ENCODE data around the gene SYNCRIP. TPM values are rescaled to one million over a fixed set of nuclear protein-coding genes. Genes with fewer than 3 reads are reported as not detected.
"Not testable (repeated sequence)": the region's sequence is repeated elsewhere in the genome, so short reads cannot be mapped to it uniquely, and the experiment has no call there.

Gene SYNCRIP
- total RNA-seq, 1 donor from 2014 or later: 62.6 TPM

DNA sequence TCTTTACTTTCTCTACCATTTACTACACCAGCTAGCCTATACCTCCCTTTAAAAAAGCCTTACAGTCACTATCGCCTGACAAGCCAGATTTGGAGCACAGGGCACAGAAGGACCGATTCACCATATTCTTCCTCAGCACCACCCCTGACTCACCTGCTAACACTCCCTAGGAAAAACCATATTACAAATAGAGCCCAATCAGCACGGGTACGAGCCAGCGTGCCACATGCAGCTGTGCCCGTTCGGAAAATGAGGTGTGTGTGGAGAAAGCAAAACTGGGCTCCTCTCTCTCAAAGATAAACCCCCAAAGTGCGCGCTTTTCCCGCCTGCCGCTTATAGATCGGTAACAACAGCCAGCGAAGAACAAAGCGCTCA, 1.2 kb downstream of the SYNCRIP start:
- Histone ChIP-seq H3K9ac (ENCODE audit: low read depth in 1 of 3, low read length in 3 of 3) (peak overlapping the region; percentile 98 to 100 (median 99)), H3K36me3 (ENCODE audit: control insufficient read depth in 3 of 3, insufficient read depth in 3 of 3, low read length in 3 of 3) (peaks cover 13 to 32% (median 20%) of the 10 kb centered on the region in 3 donors), H3K27ac (ENCODE audit: low read depth, low read length) (peak overlapping the region; percentile 100), H3K4me3 (ENCODE audit: low read length in 3 of 3) (peak overlapping the region; percentile 83 to 97 (median 96)), H3K4me1 (ENCODE audit: control insufficient read depth in 3 of 3, insufficient read depth in 3 of 3, low read length in 3 of 3) (peaks cover 13 to 27% (median 24%) of the 10 kb centered on the region in 3 donors), H3K9me3 (ENCODE audit: control insufficient read depth in 3 of 3, low read length in 3 of 3) (no peaks in the 10 kb centered on the region), H3K27me3 (ENCODE audit: control insufficient read depth in 3 of 3, insufficient read depth in 3 of 3, low read length in 3 of 3) (no peaks in the 10 kb centered on the region)

DNA sequence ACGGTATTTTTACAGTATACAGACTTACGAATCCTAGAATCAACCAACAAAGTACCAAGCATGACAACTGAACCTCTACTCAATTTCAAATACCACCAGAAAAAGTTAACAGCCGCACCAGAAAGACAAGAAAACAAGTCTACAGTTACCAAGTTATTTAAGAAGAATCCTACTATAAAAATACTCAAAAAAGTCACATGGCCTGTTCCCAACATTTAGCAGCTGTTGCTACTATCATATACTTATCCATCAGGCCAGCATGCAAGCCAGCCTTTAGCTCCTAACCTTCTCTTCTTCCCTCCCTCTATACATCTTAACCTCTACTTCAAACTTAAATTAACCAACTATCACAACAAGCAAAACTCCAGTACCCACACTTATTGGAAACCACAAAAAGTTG, 1.9 kb downstream of the SYNCRIP start:
- Histone ChIP-seq H3K9ac (ENCODE audit: low read depth in 1 of 3, low read length in 3 of 3) (peak overlapping the region; percentile 4 to 100 (median 46)), H3K27ac (ENCODE audit: low read depth, low read length) (no peak overlapping the region), H3K9me3 (ENCODE audit: control insufficient read depth in 3 of 3, low read length in 3 of 3) (no peaks in the 10 kb centered on the region), H3K27me3 (ENCODE audit: control insufficient read depth in 3 of 3, insufficient read depth in 3 of 3, low read length in 3 of 3) (no peaks in the 10 kb centered on the region), H3K4me1 (ENCODE audit: control insufficient read depth in 3 of 3, insufficient read depth in 3 of 3, low read length in 3 of 3) (peaks cover 13 to 27% (median 24%) of the 10 kb centered on the region in 3 donors), H3K4me3 (ENCODE audit: low read length in 3 of 3) (peak overlapping the region; percentile 13 to 96 (median 83)), H3K36me3 (ENCODE audit: control insufficient read depth in 3 of 3, insufficient read depth in 3 of 3, low read length in 3 of 3) (peaks cover 16 to 34% (median 25%) of the 10 kb centered on the region in 3 donors)

DNA sequence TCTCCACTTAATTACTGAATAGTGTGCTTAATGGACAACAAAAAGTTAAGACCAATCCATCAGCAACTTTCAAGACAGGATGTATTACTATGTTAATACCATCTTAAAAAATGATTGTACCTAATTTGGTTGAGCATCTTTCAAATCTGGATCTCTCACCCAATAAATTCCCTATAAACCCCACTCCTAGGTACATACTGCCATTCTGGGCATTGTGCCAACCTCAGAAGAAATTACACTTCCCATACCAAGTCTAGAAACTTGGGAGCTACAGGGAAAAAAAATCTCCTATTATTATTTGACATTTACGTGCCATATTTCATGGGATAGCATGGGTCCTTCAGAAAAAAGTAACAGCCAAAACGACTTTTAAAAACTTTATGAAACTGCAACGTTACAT, 5.1 kb downstream of the SYNCRIP start:
- H3K36me3 ChIP-seq (ENCODE audit: control insufficient read depth in 3 of 3, insufficient read depth in 3 of 3, low read length in 3 of 3): peaks cover 24 to 56% (median 41%) of the 10 kb centered on the region in 3 donors
- no peak overlapping the region for H3K27ac ChIP-seq (ENCODE audit: low read depth, low read length)
- H3K27me3 ChIP-seq (ENCODE audit: control insufficient read depth in 3 of 3, insufficient read depth in 3 of 3, low read length in 3 of 3): no peaks in the 10 kb centered on the region
- H3K9me3 ChIP-seq (ENCODE audit: control insufficient read depth in 3 of 3, low read length in 3 of 3): no peaks in the 10 kb centered on the region
- H3K4me1 ChIP-seq (ENCODE audit: control insufficient read depth in 3 of 3, insufficient read depth in 3 of 3, low read length in 3 of 3): peaks cover 13 to 25% (median 23%) of the 10 kb centered on the region in 3 donors
- no peak overlapping the region for H3K4me3 ChIP-seq (ENCODE audit: low read length in 3 of 3)
- no peak overlapping the region for H3K9ac ChIP-seq (ENCODE audit: low read depth in 1 of 3, low read length in 3 of 3)

DNA sequence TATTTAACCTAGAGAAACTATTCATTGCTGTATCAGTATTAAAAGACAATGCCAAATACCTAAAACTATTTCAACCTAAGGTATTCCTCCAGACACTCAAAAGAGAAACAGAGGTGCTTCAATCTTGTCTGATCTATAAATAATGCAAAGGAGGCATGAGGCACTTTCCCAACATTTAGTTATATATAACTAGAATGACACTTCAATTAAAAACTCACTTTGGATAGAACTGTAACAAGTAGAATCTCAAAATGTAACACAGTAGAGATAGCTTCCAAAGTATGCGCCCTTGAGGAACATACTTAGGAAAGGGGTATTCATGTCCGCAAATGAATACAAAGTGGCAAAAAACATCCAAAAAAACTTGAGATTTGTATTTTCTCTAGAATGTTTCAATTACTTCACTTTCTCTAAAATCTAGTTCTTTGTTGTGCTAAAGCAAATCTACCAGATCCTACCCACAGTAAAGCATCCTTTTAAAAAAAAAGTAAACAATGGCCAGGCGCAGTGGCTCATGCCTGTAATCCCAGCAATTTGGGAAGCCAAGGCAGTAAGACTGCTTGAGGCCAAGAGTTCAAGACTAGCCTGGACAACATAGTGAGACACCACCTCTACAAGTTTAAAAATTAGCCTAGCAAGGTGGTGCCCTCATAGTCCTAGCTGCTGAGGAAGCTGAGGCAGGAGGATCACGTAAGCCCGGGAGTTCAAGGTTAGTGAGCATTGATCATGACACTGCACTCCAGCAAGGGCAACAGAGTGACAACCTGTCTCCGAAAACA, 10.3 kb downstream of the SYNCRIP start:
- Histone ChIP-seq H3K27me3 (ENCODE audit: control insufficient read depth in 3 of 3, insufficient read depth in 3 of 3, low read length in 3 of 3) (no peaks in the 10 kb centered on the region), H3K9ac (ENCODE audit: low read depth in 1 of 3, low read length in 3 of 3) (no peak overlapping the region), H3K4me1 (ENCODE audit: control insufficient read depth in 3 of 3, insufficient read depth in 3 of 3, low read length in 3 of 3) (peaks cover 5 to 15% (median 8%) of the 10 kb centered on the region in 3 donors), H3K27ac (ENCODE audit: low read depth, low read length) (peak overlapping the region; percentile 5), H3K9me3 (ENCODE audit: control insufficient read depth in 3 of 3, low read length in 3 of 3) (no peaks in the 10 kb centered on the region), H3K4me3 (ENCODE audit: low read length in 3 of 3) (no peak overlapping the region), H3K36me3 (ENCODE audit: control insufficient read depth in 3 of 3, insufficient read depth in 3 of 3, low read length in 3 of 3) (peaks cover 19 to 50% (median 46%) of the 10 kb centered on the region in 3 donors)

DNA sequence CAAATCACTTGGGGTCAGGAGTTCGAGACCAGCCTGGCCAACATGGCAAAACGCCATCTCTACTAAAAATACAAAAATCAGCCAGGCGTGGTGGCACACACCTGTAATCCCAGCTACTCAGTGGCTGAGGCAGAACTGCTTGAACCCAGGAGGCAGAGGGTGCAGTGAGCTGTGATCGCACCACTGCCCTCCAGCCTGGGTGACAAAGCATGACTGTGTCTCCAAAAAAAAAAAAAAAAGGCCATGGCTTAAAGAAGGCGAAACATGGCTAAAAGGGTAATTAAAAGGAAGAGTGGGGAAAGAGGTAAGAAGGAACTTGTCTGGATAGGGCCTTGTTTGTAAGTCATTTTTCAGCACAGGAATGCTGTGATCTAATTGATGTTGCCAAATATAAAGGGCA, 11.6 kb downstream of the SYNCRIP start:
- not testable (repeated sequence) for H3K4me3 ChIP-seq (ENCODE audit: low read length in 3 of 3); H3K27me3 ChIP-seq (ENCODE audit: control insufficient read depth in 3 of 3, insufficient read depth in 3 of 3, low read length in 3 of 3); H3K9ac ChIP-seq (ENCODE audit: low read depth in 1 of 3, low read length in 3 of 3); H3K27ac ChIP-seq (ENCODE audit: low read depth, low read length); H3K9me3 ChIP-seq (ENCODE audit: control insufficient read depth in 3 of 3, low read length in 3 of 3)
- Histone ChIP-seq H3K4me1 (ENCODE audit: control insufficient read depth in 3 of 3, insufficient read depth in 3 of 3, low read length in 3 of 3) (peaks cover 5 to 15% (median 8%) of the 10 kb centered on the region in 3 donors), H3K36me3 (ENCODE audit: control insufficient read depth in 3 of 3, insufficient read depth in 3 of 3, low read length in 3 of 3) (peaks cover 11 to 45% (median 43%) of the 10 kb centered on the region in 3 donors)

DNA sequence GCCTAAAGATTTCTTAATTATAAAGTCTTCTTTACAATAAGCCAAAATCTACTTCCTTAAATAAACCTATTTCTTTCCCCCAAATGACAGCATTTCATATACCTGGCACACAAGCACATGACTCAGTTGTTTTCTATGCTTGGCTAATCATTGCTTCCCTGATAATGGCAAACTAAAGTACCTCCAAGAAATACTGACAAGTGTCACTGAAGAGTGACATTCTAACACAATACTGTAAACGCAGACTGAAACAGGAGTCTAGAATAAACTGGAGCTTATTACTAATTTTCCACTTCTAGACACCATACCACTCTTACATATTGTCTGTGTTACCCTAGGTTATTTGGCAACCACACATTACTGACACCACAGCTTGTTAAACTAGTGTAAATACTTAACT, 14.3 kb downstream of the SYNCRIP start:
- Histone ChIP-seq H3K27me3 (ENCODE audit: control insufficient read depth in 3 of 3, insufficient read depth in 3 of 3, low read length in 3 of 3) (no peaks in the 10 kb centered on the region), H3K4me1 (ENCODE audit: control insufficient read depth in 3 of 3, insufficient read depth in 3 of 3, low read length in 3 of 3) (peaks cover 3 to 15% (median 8%) of the 10 kb centered on the region in 3 donors), H3K9me3 (ENCODE audit: control insufficient read depth in 3 of 3, low read length in 3 of 3) (no peaks in the 10 kb centered on the region), H3K27ac (ENCODE audit: low read depth, low read length) (no peak overlapping the region), H3K4me3 (ENCODE audit: low read length in 3 of 3) (no peak overlapping the region), H3K36me3 (ENCODE audit: control insufficient read depth in 3 of 3, insufficient read depth in 3 of 3, low read length in 3 of 3) (peaks cover 4 to 33% (median 31%) of the 10 kb centered on the region in 3 donors), H3K9ac (ENCODE audit: low read depth in 1 of 3, low read length in 3 of 3) (no peak overlapping the region)

DNA sequence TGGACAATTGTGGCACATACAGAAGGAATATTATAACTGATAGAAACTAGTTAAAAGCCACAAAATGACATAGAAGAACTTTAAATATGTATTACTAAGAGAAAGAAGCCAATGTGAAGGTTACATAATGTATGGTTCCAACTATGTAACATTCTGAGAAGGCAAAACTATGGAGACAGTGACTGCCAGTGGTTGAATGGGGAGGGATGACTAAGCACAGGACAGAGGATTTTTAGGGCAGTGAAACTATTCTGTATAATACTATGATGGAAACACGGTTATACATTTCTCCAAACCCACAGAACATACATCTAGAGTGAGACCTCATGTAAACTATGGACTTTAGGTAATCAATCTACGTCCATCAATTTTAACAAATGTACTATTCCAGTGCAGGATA, 22.4 kb downstream of the SYNCRIP start:
- H3K4me1 ChIP-seq (ENCODE audit: control insufficient read depth in 3 of 3, insufficient read depth in 3 of 3, low read length in 3 of 3): no peaks in the 10 kb centered on the region
- no peak overlapping the region for H3K4me3 ChIP-seq (ENCODE audit: low read length in 3 of 3)
- no peaks in the 10 kb centered on the region for H3K27me3 ChIP-seq (ENCODE audit: control insufficient read depth in 3 of 3, insufficient read depth in 3 of 3, low read length in 3 of 3)
- H3K9ac ChIP-seq (ENCODE audit: low read depth in 1 of 3, low read length in 3 of 3): no peak overlapping the region
- no peaks in the 10 kb centered on the region for H3K9me3 ChIP-seq (ENCODE audit: control insufficient read depth in 3 of 3, low read length in 3 of 3)
- H3K36me3 ChIP-seq (ENCODE audit: control insufficient read depth in 3 of 3, insufficient read depth in 3 of 3, low read length in 3 of 3): peaks cover 17 to 58% (median 56%) of the 10 kb centered on the region in 3 donors
- H3K27ac ChIP-seq (ENCODE audit: low read depth, low read length): no peak overlapping the region

DNA sequence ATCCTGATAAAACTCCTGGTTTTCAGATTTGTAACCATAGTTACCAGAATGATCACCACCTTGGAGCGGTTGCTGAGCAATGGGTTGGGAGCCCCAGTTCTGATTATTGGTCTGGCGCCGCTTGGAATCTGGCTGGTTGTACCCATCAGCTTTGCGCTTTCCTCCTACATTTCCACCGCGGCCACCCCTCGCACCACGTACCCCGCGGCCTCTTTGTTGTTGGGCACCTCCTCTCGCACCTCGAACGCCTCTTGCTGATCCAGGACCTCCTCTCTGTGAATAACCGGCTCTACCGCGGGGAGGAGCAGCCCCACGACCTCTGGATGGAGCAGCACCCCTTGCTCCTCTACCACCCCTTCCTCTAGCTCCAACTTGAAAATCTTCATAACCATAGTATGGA, 27.9 kb downstream of the SYNCRIP start:
- Histone ChIP-seq H3K36me3 (ENCODE audit: control insufficient read depth in 3 of 3, insufficient read depth in 3 of 3, low read length in 3 of 3) (peaks cover 13 to 76% (median 63%) of the 10 kb centered on the region in 3 donors), H3K9me3 (ENCODE audit: control insufficient read depth in 3 of 3, low read length in 3 of 3) (no peaks in the 10 kb centered on the region), H3K27ac (ENCODE audit: low read depth, low read length) (no peak overlapping the region)

DNA sequence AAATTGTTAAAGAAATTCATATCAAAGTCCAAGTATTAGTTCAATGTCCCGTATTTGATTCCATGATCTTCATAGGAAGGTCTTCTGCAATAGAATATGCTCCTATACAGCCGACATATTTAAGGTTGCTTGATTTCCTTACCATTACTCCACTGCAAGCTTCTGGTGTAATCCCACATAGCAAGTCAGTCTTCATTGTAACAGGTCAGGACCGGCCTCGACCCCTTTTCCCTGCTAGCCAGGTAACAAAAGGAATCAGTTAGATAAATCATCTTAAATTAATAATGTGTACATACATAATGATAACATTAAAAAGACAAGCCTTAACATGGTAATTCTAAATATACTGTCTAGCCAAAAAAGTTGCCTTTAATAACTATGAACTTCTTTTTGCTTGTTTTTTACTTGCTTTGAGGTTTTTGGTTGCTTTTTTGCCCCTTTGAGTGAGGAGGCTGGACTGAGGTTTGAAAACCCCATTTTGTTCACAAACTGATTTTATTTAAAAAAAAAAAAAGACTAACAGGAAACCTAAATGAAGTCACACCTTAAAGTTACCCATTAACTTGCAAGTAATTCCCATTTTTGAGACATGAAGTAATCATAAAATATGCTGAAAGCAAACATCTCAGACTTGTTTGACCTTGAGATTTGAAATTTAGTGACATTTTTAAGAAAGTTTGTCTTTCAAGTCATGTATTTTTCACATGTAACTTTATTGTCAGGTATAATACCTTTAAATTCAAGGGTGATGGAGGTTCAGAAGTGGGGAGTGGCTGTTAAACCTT, 29.8 kb downstream of the SYNCRIP start:
- Histone ChIP-seq H3K9me3 (ENCODE audit: control insufficient read depth in 3 of 3, low read length in 3 of 3) (no peaks in the 10 kb centered on the region), H3K4me1 (ENCODE audit: control insufficient read depth in 3 of 3, insufficient read depth in 3 of 3, low read length in 3 of 3) (no peaks in the 10 kb centered on the region), H3K4me3 (ENCODE audit: low read length in 3 of 3) (no peak overlapping the region), H3K36me3 (ENCODE audit: control insufficient read depth in 3 of 3, insufficient read depth in 3 of 3, low read length in 3 of 3) (peaks cover 9 to 65% (median 57%) of the 10 kb centered on the region in 3 donors), H3K9ac (ENCODE audit: low read depth in 1 of 3, low read length in 3 of 3) (no peak overlapping the region), H3K27me3 (ENCODE audit: control insufficient read depth in 3 of 3, insufficient read depth in 3 of 3, low read length in 3 of 3) (no peaks in the 10 kb centered on the region), H3K27ac (ENCODE audit: low read depth, low read length) (no peak overlapping the region)

More for the DNA sequence above, 27.9 kb downstream of the SYNCRIP start:
- Histone ChIP-seq H3K4me3 (ENCODE audit: low read length in 3 of 3) (no peak overlapping the region), H3K4me1 (ENCODE audit: control insufficient read depth in 3 of 3, insufficient read depth in 3 of 3, low read length in 3 of 3) (no peaks in the 10 kb centered on the region), H3K9ac (ENCODE audit: low read depth in 1 of 3, low read length in 3 of 3) (no peak overlapping the region), H3K27me3 (ENCODE audit: control insufficient read depth in 3 of 3, insufficient read depth in 3 of 3, low read length in 3 of 3) (no peaks in the 10 kb centered on the region)
